Parathyroid adenoma (tissue), 2 donors: ENCODE results near the gene GAREM1.

Source experiments
- H2AFZ ChIP-seq: fragments of 300-600 bp; sonication (generic); one replicate; pipeline ENCODE4 v1.7.0; 2017; ENCODE audit warnings: antibody characterized with exemption, mild to moderate bottlenecking
- H3K27ac ChIP-seq: fragments of 300-600 bp; sonication (generic); one replicate; pipeline ENCODE4 v1.7.0; 2017
- H3K27me3 ChIP-seq: fragments of 300-600 bp; sonication (generic); one replicate; pipeline ENCODE4 v1.7.0; 2017; ENCODE audit warnings: low read length; ENCODE audit not compliant: control insufficient read depth, insufficient read depth
- H3K36me3 ChIP-seq: fragments of 300-600 bp; sonication (generic); one replicate; pipeline ENCODE4 v1.7.0; 2017; ENCODE audit warnings: low read length; ENCODE audit not compliant: control insufficient read depth, insufficient read depth
- H3K4me1 ChIP-seq: fragments of 300-600 bp; sonication (generic); one replicate; pipeline ENCODE4 v1.7.0; 2017; ENCODE audit warnings: control low read depth
- H3K4me2 ChIP-seq: fragments of 300-600 bp; sonication (generic); one replicate; pipeline ENCODE4 v1.7.0; 2017; ENCODE audit warnings: low read length
- H3K4me3 ChIP-seq: fragments of 300-600 bp; sonication (generic); one replicate; pipeline ENCODE4 v1.7.0; 2017; ENCODE audit warnings: low read depth, low read length
- H3K79me2 ChIP-seq: fragments of 300-600 bp; sonication (generic); one replicate; pipeline ENCODE4 v1.7.0; 2017; ENCODE audit warnings: control low read depth
- H3K9ac ChIP-seq: fragments of 300-600 bp; sonication (generic); one replicate; pipeline ENCODE4 v1.7.0; 2017; ENCODE audit warnings: mild to moderate bottlenecking
- H3K9me3 ChIP-seq: fragments of 300-600 bp; sonication (generic); one replicate; pipeline ENCODE4 v1.7.0; 2017; ENCODE audit warnings: low read length; ENCODE audit not compliant: control insufficient read depth
- TF ChIP-seq, protein P1 (sequence below): fragments of 300-600 bp; sonication (generic); IDR thresholded peaks from one replicate; pipeline ENCODE4 v1.7.0; 2017; ENCODE audit warnings: antibody characterized with exemption, mild to moderate bottlenecking
- donor health status: primary hyperparathyroidism.

The GAREM1 gene

DNA sequence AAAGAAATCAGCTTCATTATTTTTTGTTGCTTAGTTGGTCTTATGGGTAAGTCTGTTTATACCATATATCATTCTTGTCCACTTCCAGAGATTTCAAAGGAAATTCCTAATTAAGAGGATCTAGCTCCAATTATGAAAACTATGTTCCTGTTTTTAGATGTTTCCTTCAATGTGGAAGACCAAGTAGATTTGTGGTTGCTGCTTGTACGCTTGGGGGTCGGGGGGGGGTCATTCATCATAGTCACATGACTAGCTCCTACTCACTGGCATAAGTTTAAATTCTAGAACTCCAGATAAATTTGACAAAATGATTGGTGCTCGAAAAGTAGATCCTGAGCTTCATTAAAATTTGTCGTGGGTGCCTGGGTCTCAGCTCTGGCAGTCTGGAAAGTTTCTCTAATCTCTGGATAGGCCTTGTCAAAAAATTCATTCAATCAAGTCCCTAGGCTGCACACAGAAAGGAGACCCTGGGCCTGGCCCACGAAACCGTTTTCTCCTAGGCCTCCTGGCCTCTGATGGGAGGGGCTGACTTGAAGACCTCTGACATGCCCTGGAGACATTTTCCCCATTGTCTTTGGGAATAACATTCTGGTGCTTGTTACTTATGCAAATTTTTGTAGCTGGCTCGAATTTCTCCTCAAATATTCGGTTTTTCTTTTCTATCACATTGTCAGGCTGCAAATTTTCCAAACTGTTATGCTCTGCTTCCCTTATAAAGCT is 218.4 kb downstream of the GAREM1 start:
- TF ChIP-seq, protein P1, sequence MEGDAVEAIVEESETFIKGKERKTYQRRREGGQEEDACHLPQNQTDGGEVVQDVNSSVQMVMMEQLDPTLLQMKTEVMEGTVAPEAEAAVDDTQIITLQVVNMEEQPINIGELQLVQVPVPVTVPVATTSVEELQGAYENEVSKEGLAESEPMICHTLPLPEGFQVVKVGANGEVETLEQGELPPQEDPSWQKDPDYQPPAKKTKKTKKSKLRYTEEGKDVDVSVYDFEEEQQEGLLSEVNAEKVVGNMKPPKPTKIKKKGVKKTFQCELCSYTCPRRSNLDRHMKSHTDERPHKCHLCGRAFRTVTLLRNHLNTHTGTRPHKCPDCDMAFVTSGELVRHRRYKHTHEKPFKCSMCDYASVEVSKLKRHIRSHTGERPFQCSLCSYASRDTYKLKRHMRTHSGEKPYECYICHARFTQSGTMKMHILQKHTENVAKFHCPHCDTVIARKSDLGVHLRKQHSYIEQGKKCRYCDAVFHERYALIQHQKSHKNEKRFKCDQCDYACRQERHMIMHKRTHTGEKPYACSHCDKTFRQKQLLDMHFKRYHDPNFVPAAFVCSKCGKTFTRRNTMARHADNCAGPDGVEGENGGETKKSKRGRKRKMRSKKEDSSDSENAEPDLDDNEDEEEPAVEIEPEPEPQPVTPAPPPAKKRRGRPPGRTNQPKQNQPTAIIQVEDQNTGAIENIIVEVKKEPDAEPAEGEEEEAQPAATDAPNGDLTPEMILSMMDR: no peak
- Histone ChIP-seq H3K9ac (no peak overlapping the region), H3K79me2 (no peaks in the 10 kb centered on the region), H3K4me3 (no peak overlapping the region), H3K9me3 (no peaks in the 10 kb centered on the region), H2AFZ (no peak overlapping the region), H3K27ac (no peak overlapping the region), H3K4me2 (no peak overlapping the region), H3K4me1 (no peaks in the 10 kb centered on the region), H3K36me3 (no peaks in the 10 kb centered on the region), H3K27me3 (no peaks in the 10 kb centered on the region)

- no peak overlapping the region for H3K9ac ChIP-seq
Measured at GRCh38 chr18:32251466-32251865, 219.2 kb downstream of the GAREM1 start.

DNA sequence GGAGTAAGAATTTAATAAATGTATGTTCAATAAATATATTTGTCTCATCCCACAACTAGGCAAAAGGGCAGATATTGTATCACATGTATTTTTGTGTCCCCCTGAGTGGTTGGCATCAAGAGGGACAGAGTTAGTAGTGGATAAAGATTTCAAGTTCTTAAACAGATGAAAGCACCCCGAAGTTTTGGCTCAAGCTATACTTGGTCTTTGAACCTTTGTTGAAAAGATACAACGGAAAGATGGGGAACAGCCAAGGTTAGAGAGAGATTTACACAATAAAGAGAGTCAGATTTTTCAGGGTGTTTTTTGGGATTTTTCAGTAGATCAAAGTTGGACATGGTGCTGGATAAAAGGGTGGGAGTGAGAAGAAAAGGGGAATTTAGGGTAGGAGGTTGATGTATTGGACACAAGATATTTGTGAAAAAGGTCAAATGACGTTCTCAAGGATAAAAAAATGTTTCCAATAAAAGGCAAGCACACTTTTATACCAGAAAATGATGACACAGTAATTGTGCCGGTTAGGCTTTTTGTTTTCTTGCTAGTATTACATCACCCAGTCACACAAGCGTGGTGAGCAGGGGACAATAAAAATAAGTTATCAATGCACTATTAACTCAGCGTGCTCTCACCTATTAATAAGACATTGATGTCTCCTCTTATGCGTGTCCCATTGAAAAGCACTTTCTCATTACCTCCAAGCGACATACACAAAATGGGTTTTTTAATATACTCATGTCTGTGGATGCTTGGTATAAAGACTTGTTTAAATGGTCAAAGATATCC is 221.3 kb downstream of the GAREM1 start:
- Histone ChIP-seq H3K4me1 (no peaks in the 10 kb centered on the region), H3K27me3 (no peaks in the 10 kb centered on the region), H3K4me2 (no peak overlapping the region), H3K36me3 (no peaks in the 10 kb centered on the region), H3K4me3 (no peak overlapping the region), H2AFZ (no peak overlapping the region), H3K9me3 (no peaks in the 10 kb centered on the region), H3K9ac (no peak overlapping the region), H3K27ac (no peak overlapping the region), H3K79me2 (no peaks in the 10 kb centered on the region)
- TF ChIP-seq, protein P1: no peak

More at GRCh38 chr18:32251466-32251865, 219.2 kb downstream of the GAREM1 start:
- Histone ChIP-seq H3K27me3 (no peaks in the 10 kb centered on the region), H2AFZ (no peak overlapping the region), H3K4me3 (no peak overlapping the region), H3K36me3 (no peaks in the 10 kb centered on the region), H3K27ac (no peak overlapping the region), H3K9me3 (no peaks in the 10 kb centered on the region), H3K79me2 (no peaks in the 10 kb centered on the region), H3K4me2 (no peak overlapping the region), H3K4me1 (no peaks in the 10 kb centered on the region)
- TF ChIP-seq, protein P1: no peak

- H3K9ac ChIP-seq: no peak overlapping the region
- no peak overlapping the region for H3K27ac ChIP-seq
- no peak overlapping the region for H2AFZ ChIP-seq
- H3K27me3 ChIP-seq: no peaks in the 10 kb centered on the region
- H3K4me3 ChIP-seq: no peak overlapping the region
- H3K36me3 ChIP-seq: no peaks in the 10 kb centered on the region
- no peaks in the 10 kb centered on the region for H3K4me1 ChIP-seq
- TF ChIP-seq, protein P1: no peak
- H3K4me2 ChIP-seq: peak overlapping the region; percentile 31
- H3K79me2 ChIP-seq: no peaks in the 10 kb centered on the region
- H3K9me3 ChIP-seq: no peaks in the 10 kb centered on the region
Measured at GRCh38 chr18:32244881-32245280, 225.8 kb downstream of the GAREM1 start.
